Measurements from ENCODE around the gene LRWD1.
"Not testable (repeated sequence)": the region's sequence is repeated elsewhere in the genome, so short reads cannot be mapped to it uniquely, and the experiment has no call there.

GRCh38 chr7:102497308-102497707 is 32.5 kb downstream of the LRWD1 start:
- not testable (repeated sequence) for TF ChIP-seq EP300, CTCF, POLR2A (IDR thresholded peaks at IDR 0.05)

Measured in gastroesophageal sphincter (tissue), 3 donors.